Stimulated activated CD4-positive, alpha-beta T cell treated with anti-CD3 and anti-CD28 coated beads, Interleukin-4, amount 100 ng/mL, for 48 hours (primary cell): ENCODE results near the gene ALDH3A1.
A peak's percentile ranks its signal among the peaks of the same experiment; 100 is the strongest.
"Not testable (repeated sequence)": the region's sequence is repeated elsewhere in the genome, so short reads cannot be mapped to it uniquely, and the experiment has no call there.

Experiments used
- DNase-seq, 2 donors: peaks; one replicate each; pipeline ENCODE4 v3.0.0-alpha.2; 2020; ENCODE audit warnings: low read depth in 2 of 2

Gene ALDH3A1

GRCh38 chr17:19747829-19748806 lies at the start of gene ALDH3A1:
ALDH3A1 (minus strand) TSS chr17:19748298; CDS start chr17:19745129, 3,169 bp downstream.
- DNase-seq: no peak

GRCh38 chr17:19796457-19796856 lies 48.4 kb upstream of the ALDH3A1 start:
- no peak for DNase-seq

GRCh38 chr17:19791918-19792550 lies 43.9 kb upstream of the ALDH3A1 start:
- DNase-seq: no peak

GRCh38 chr17:19787733-19788357 lies 39.7 kb upstream of the ALDH3A1 start:
- no peak for DNase-seq

GRCh38 chr17:19785854-19786253 lies 37.8 kb upstream of the ALDH3A1 start:
- no peak for DNase-seq

GRCh38 chr17:19781488-19782458 lies 33.7 kb upstream of the ALDH3A1 start:
- no peak for DNase-seq

- DNase-seq: no peak
Observed at GRCh38 chr17:19780846-19781245, 32.7 kb upstream of the ALDH3A1 start.

- no peak for DNase-seq
Observed at GRCh38 chr17:19773534-19773933, 25.4 kb upstream of the ALDH3A1 start.

- no peak for DNase-seq
Observed at GRCh38 chr17:19771971-19772630, 24.0 kb upstream of the ALDH3A1 start.

GRCh38 chr17:19770985-19771735 lies 23.1 kb upstream of the ALDH3A1 start:
- no peak for DNase-seq

GRCh38 chr17:19769946-19770652 lies 22.0 kb upstream of the ALDH3A1 start:
- DNase-seq: no peak

GRCh38 chr17:19768046-19768782 lies 20.1 kb upstream of the ALDH3A1 start:
- DNase-seq: no peak

- peak; percentile 72 to 77 for DNase-seq
Observed at GRCh38 chr17:19766421-19767270, 18.5 kb upstream of the ALDH3A1 start.

- DNase-seq: no peak
Observed at GRCh38 chr17:19766016-19766415, 17.9 kb upstream of the ALDH3A1 start.

- DNase-seq: not testable (repeated sequence)
Observed at GRCh38 chr17:19763991-19764390, 15.9 kb upstream of the ALDH3A1 start.

GRCh38 chr17:19763416-19763815 lies 15.3 kb upstream of the ALDH3A1 start:
- DNase-seq: no peak

- peak; percentile 41 to 42 for DNase-seq
Observed at GRCh38 chr17:19762515-19762961, 14.4 kb upstream of the ALDH3A1 start.

- no peak for DNase-seq
Observed at GRCh38 chr17:19760746-19761145, 12.6 kb upstream of the ALDH3A1 start.
